HG03135 (cell line): ENCODE measurements around the gene WIF1.

Experiments
- ATAC-seq: cut with Tn5 transposase; IDR thresholded peaks from one replicate; pipeline ENCODE4 v1.9.1; 2021; ENCODE audit warnings: mild to moderate bottlenecking, moderate library complexity; ENCODE audit not compliant: unreplicated experiment

The WIF1 gene

DNA sequence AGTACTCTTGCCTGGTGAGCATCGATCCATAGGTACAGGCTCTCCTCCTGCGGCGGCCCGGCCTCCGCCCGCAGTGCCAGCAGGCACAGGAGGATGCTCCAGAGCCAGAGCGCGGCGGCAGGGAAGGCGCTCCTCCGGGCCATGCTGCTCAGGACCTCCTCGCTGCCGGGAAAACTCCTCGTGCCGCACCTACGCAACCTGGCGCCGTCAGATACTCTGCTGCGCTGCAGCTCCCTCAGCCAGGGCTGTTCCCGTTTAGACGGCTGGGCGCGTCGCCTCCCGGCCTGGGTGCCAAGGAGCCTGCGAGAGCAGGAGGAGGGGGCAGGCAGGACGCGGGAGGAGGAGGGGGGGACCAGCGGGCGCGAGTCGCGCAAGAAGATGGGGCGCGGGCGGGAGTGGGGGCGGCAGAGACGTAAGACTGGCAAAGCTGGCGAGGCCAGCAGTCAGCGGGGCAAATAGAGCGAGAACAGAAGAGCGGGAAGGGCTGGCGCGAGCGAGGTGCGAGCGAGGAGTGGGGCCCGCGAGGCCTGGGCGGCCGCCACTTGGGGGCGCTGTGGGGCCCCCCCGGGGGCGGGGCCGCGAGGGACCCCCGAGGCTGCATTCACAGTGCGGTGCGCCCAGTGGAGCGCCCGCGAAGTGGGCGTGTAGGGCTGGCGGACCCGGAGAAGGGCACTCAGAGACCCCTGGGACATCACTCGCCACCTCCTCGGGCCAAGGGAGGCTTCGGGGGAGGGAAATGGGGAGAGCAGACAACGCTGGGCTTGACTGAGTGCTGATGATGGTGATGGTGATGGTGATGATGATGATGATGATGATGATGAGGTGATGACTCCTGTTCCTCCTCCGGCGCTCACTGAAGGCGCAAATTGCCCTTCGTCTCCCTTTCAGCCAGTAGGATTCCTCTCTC lies at the start of gene WIF1:
WIF1 (minus strand) TSS at position 257 of the 907 bp plus-strand sequence; CDS start at position 143, 114 bp downstream.
- peak; percentile 52 for ATAC-seq

GRCh38 chr12:65170209-65170881 lies 49.2 kb upstream of the WIF1 start:
- peak; percentile 39 for ATAC-seq

DNA sequence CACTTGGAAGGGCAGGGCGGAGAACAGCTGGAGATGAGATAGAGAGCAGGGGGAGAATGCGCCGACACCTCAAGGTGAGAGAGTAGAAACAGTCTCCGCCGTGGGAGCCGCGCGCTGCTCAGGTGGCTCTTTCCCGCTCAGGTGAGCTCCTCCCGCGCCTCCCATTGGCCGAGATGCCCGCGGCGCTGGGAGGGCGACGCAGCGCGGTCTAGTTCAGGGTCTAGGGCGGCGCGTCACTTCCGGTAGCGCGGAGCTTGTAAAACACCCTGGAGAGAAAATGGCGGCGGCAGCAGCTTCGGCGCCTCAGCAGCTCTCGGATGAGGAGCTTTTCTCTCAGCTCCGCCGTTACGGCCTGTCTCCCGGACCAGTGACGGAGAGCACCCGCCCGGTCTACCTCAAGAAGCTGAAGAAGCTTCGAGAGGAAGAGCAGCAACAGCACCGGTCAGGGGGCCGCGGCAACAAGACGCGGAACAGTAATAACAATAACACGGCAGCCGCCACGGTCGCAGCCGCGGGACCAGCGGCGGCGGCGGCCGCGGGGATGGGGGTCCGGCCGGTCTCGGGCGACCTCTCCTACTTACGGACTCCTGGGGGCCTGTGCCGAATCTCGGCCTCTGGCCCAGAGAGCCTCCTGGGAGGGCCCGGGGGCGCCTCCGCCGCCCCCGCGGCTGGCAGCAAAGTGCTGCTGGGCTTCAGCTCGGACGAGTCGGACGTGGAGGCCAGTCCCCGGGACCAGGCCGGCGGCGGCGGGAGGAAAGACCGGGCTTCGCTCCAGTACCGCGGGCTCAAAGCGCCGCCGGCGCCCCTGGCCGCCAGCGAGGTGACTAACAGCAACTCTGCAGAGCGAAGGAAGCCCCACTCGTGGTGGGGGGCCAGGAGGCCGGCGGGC lies 48.5 kb upstream of the WIF1 start, which contains the start of gene LEMD3:
LEMD3 (plus strand) TSS at position 264 of the 889 bp plus-strand sequence; CDS start at position 278, 14 bp downstream.
- ATAC-seq = peak; percentile 93

- peak; percentile 0 for ATAC-seq
These were observed 47.7 kb upstream of the WIF1 start for GRCh38 chr12:65168681-65169319.

GRCh38 chr12:65164774-65165173 lies 43.7 kb upstream of the WIF1 start:
- ATAC-seq = no peak

DNA sequence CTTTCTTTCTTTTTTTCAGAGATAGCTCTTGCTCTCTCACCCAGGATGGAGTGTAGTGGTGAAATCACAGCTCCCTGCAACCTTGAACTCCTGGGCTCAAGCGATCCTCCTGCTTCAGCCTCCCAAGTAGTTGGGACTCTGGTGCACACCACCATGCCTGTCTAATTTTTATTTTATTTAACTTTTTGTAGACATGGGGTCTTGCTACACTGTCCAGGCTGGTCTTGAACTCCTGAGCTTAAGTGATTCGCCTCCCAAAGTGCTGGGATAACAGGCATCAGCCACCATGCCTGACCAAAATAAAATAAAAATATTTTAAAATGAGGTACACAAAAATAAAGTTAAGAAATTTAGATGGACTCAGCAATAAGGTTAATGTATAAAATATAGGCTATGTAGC lies 43.1 kb upstream of the WIF1 start:
- ATAC-seq = no peak

- ATAC-seq = no peak
These were observed 41.5 kb upstream of the WIF1 start for GRCh38 chr12:65162609-65163008.

- no peak for ATAC-seq
These were observed 36.0 kb upstream of the WIF1 start for GRCh38 chr12:65157091-65157490.

GRCh38 chr12:65156366-65156841 lies 35.3 kb upstream of the WIF1 start:
- ATAC-seq = peak; percentile 88

GRCh38 chr12:65155784-65156183 lies 34.7 kb upstream of the WIF1 start:
- ATAC-seq = peak; percentile 19

DNA sequence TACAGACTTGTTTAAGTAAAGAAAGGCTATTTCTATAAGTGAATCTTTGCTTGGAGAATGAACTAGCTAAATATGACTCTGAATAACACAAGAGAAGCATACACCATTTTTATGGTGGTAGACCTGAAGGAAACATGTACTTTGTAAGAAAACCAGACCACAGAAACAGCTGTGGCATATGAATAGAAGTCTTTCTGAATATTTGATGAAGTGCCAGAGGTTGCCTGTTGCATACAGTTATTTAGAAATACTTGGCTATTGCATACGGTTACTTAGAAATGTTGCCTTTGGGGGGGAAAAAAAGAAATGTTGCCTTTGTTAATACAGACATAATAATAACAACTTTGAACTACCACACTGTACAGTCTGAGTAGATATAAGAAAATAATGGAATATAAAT lies 31.5 kb upstream of the WIF1 start:
- ATAC-seq = no peak

GRCh38 chr12:65152012-65152411 lies 30.9 kb upstream of the WIF1 start:
- ATAC-seq = no peak

GRCh38 chr12:65147312-65147905 lies 26.3 kb upstream of the WIF1 start:
- no peak for ATAC-seq

- ATAC-seq = no peak
These were observed 19.6 kb upstream of the WIF1 start for GRCh38 chr12:65140738-65141137.

GRCh38 chr12:65139389-65139788 lies 18.3 kb upstream of the WIF1 start:
- ATAC-seq = no peak

GRCh38 chr12:65133879-65134278 lies 12.8 kb upstream of the WIF1 start:
- no peak for ATAC-seq

DNA sequence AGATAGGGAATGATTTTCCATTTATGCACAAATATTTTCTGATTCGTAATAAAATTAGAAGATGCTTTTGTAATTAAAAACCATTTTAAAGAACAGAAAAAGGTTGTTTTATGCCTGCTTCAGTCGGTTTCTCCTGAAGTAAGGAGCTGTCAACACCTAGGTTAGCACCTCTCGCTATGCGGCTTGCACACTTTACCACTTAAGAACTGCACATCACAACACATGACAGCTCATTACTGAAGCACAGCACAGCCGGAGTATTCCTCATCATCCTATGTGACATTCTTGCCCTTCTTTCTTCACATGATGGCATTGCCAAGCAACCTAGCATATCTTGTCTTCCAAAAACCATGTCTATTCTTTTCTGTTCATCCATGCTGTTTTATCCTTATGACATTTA lies 5.4 kb upstream of the WIF1 start:
- ATAC-seq = no peak

GRCh38 chr12:65125975-65126374 lies 4.9 kb upstream of the WIF1 start:
- ATAC-seq = no peak

- no peak for ATAC-seq
These were observed 4.1 kb upstream of the WIF1 start for GRCh38 chr12:65125247-65125646.
